CD4-positive, alpha-beta T cell treated with Interleukin-2 at 100 ng/mL for 4 hours (primary cell): ENCODE results near the gene TRIM61.
A peak's percentile ranks its signal among the peaks of the same experiment; 100 is the strongest.
"Not testable (repeated sequence)": the region's sequence is repeated elsewhere in the genome, so short reads cannot be mapped to it uniquely, and the experiment has no call there.

Experiments
- DNase-seq: peaks from one replicate; pipeline ENCODE4 v3.0.0-alpha.2; 2020; ENCODE audit warnings: low spot score

Gene TRIM61

DNA sequence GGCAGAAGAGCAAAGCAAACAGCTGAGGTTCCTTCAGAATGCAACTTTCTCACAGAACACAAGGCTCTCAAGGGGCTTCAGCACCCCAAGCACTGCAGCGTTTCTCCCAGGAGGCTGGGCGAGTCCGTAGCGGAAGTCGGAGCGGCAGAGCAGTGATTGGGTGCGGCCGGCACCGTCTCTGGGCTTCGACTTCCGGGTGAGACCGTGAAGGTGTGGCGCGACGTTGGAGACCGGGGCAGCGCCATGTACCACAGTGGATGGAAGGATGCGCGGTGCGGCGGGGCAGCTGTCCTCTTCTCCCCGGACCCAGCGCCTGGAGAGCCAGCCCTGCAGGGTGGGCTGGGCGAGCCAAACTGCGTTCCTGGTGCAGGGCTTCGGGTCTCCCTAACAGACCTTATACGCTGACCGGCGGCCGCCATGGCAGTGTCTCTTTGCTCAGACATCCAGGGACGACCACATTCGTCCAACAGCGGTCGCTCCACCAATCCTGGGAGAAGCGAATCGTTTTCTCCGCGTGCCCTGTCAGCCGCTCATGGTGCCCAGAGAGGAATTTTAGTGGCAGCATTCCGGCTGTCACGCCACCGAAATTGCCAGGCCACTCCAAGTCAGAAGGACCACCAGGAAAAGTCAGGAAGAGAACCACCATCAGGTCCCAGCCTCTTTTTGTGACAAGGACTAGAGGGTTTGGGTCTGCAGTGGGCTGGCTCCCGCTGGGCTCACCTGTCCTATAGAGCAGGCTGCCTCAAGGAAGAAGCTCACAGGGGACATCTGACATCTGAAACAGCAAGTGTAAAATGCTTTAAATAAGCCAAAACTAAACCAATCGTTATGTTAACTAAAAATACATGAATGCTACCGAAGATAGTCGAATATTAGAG lies 20.5 kb downstream of the TRIM61 start:
- peak; percentile 69 for DNase-seq

DNA sequence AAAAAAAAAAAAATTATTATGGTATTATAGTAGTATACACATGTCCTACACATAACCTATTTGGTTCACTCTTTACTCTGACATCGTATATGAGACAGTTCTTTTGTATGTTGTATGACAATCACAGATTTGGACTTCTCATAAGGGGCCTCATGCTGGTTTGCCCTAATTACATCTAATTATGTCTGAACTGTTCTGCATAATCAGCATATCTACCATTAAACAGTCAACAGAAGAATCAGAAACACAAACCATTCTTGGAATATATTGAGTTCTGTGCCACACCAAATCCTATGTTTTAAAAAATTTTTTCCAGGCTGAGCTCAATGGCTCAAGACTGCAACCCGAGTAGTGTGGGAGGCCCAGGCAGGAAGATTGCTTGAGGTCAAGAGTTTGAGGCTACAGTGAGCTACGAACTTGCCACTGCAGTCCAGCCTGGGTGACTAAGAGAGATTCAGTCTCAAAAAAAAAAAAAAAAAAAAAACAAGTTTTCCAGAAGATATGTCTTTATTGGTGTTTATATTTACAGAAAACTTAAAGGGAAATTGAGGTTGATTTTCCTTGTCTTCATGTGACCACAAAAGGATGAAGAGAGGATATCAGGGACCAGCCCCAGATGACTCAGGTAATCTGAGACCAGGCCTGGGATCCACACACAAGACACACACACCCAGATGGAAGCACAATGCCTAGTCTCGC lies 22.2 kb downstream of the TRIM61 start:
- no peak for DNase-seq

DNA sequence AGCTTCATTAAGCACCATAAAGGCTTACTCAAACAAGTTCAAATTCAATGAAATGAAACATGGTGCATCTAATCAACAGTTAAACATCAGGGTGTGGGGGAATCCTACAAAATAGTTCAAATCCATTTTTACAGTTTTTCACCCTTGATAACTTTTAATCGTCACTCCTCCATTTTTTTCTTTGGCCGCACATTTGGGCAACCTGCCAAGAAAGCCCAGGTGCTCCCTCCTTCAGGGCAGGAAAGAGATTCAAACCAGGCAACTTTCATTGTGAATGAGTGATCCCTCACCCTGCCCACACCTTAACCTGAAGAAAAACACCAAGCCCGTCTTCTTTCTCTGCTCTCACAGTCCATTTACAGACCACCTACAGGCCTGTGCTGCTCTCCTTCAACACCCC lies 24.9 kb downstream of the TRIM61 start:
- no peak for DNase-seq

DNA sequence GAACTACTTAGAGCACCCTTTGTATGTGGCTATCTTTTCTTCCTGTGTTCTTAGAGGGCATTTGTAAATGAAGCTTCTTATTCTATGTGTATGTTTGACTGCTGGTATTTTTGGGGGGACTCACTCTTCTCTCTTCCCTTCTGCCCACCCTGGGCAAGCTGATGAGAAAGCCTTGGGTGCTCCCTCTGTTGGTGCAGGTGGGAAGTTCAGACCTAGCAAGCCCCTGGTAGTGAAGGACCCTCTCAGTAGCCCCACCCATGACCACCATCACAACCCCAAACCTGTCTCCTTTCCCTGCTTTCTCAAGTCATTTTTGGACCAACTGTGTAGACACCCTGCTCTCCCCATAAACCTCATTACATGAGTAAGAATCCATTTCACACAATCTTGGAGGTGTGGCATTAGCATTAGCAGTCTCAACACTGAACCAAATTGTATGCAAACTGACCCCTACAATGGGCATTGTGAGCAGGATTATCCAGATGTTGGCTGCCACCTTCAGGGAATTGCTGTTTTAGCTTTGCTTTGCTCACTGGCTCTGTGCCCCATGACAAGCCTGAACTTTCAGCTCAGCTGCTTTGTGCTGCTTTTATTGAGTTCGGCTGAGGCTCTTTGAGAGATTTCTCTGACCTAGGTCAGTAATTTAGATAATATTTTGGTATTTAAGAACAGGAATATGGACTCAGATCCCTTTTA lies 27.9 kb downstream of the TRIM61 start:
- no peak for DNase-seq

DNA sequence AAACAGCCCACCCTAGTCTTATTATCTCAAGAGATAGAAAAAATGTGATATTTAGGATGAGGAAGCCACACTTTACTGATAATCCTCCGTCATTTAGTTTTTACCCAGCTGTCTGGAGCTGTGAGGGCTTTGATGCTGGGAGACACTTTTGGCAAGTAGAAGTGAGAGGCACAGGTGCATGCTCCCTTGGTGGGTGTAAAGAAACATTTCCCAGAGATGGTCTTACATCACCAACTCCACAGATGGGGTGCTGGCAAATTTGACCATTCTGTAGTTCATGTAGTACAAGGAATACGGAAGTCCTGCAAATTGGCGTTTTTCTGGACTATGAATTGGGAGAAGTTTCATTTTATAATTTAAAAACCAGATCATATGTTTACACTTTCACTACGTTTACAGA lies 28.5 kb downstream of the TRIM61 start:
- no peak for DNase-seq

DNA sequence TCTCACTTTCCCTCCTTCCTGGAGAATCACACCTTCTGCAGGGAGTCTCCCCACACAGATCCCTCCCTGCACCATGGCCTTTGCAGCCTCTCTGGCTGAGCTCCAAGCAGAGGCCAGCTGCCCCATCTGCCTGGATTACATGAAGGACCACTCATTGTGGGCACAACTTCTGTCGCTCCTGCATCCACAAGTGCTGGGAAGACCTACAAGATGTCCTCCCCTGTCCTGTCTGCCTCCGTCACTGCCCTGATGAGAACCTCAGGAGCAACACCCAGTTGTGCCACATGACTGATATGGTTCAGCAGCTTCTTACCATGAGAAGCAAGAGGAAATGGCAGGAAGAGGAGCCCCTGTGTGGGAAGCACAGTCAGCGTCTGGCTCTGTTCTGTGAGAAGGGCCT lies 29.5 kb downstream of the TRIM61 start:
- not testable (repeated sequence) for DNase-seq

DNA sequence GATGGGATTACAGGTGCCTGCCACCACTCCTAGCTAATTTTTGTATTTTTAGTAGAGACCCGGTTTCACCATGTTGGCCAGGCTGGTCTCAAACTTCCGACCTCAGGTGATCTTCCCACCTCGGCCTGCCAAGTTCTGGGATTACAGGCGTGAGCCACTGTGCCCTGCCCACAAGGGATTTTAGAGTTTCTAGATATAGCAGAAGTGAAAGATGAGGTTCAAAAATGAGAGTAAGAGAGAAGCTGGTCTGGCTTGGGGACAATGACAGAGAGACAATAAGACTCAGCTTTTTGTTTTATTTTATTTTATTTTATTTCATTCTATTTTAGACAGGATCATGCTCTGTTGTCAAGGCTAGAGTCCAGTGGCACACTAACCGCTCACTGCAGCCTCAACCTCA lies 30.6 kb downstream of the TRIM61 start:
- no peak for DNase-seq

DNA sequence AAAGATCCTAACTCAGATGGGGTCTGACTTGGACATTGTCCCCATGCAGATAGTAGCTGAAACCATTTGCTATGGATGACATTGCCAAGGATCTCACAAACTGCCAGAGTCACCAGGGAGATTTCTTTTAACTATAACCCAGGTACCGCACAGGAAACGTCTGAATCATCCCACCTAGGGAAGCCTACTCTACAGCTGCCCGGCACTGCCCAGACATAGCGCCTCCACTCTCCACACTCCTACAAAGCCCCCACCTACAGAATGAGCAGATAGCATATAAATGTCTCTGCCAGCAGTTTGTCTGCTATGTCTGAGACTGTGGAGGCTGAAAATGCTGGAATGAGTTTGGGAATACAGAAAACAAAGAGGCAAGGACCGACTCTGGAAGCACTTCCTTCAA lies 32.3 kb downstream of the TRIM61 start:
- no peak for DNase-seq

DNA sequence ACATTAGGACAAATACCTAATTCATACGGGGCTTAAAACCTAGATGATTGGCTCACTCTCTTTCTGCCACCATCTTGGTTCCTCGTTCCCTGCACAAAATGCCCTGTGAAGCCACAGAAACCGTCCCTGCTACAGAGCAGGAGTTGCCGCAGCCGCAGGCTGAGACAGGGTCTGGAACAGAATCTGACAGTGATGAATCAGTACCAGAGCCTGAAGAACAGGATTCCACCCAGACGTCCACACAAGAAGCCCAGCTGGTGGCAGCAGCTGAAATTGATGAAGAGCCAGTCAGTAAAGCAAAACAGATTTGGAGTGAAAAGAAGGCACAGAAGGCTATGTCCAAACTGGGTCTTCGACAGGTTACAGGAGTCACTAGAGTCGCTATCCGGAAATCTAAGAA lies 34.3 kb downstream of the TRIM61 start:
- no peak for DNase-seq

DNA sequence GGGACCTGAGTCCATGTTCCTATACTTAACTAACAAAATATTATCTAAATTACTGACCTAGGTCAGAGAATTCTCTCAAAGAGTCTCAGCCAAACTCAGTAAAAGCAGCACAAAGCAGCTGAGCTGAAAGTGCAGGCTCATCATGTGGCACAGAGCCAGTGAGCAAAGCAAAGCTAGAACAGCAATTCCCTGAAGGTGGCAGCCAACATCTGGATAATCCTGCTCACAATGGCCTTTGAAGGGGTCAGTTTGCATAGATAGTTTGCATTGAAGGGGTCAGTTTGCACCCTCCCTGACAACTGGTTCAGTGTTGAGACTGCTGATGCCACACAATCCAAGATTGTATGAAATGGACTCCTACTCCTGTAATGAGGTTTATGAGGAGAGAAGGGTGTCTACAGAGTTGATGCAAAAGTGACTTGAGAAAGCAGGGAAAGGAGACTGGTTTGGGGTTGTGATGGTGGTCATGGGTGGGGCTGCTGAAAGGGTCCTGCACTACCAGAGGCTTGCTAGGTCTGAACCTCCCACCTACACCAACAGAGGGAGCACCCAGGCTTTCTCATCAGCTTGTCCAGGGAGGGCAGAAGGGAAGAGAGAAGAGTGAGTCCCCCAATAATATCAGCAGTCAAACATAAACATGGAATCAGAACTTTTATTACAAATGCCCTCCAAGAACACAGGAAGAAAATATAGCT lies 39.7 kb downstream of the TRIM61 start:
- no peak for DNase-seq

DNA sequence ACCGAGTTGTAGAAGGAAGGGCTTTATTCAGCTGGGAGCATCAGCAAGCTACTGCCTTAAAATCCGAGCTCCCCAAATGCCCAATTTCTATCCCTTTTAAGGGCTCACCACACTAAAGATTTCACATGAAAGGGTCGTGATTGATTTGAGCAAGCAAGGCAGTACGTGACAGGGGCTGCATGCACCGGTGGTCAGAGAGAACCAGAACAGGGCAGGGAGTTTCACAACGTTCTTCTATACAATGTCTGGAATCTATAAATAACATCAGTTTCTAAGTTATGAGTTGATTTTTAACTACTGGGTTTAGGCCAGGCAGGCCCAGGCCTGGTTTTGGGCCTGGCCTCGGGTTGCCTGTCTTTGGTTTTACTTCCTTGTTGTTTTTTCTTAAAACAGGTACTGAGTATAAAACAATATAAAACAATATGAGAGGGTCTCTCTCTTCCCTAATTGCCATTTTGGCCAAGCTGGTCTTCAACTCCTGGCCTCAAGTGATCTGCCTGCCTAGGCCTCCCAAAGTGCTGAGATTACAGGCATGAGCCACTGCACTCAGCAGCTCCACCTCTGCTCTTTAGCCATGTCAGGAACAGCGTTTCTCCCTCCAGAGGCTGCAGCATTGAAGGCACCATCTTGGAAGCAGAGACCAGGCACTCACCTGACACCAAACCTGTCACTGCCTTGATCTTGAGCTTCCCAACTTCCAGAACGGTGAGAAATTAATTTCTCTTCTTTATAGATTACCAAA lies 41.4 kb downstream of the TRIM61 start:
- DNase-seq = not testable (repeated sequence)

DNA sequence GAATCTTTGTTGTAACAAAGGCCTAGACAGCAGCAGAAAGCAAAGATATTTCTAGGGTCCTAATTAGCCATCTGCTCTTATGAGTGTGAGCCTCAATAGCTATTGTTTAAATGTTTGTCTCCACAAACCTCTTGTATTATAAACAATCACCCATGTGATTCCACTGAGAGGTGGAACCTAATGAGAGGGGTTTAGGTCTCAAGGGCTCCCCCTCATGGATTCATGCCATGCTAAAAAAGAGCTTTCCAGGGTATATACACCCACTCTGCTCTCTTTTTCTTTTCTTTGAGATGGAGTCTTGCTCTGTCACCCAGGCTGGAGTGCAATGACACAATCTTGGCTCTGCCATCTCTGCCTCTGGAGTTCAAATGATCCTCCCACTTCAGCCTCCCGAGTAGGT lies 42.1 kb downstream of the TRIM61 start:
- no peak for DNase-seq

DNA sequence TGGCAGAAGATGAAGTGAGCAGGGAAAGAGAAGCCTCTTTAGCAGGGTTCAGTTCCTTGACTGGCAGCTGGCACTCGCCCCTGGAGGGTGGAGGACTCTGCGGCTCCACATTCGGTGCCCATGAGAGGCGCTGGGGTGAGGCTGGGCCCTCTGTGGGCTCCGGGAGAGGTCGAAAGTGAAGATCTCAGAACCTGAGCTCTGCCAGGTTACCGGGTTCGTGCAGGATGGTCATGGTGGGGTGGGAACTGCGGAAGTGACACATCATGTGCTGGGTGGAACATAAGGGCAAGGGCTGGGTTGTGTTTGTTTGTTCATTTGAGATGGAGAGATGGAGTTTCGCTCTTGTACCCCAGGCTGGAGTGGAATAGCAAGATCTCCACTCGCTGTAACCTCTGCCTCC lies 44.2 kb downstream of the TRIM61 start:
- DNase-seq = no peak

DNA sequence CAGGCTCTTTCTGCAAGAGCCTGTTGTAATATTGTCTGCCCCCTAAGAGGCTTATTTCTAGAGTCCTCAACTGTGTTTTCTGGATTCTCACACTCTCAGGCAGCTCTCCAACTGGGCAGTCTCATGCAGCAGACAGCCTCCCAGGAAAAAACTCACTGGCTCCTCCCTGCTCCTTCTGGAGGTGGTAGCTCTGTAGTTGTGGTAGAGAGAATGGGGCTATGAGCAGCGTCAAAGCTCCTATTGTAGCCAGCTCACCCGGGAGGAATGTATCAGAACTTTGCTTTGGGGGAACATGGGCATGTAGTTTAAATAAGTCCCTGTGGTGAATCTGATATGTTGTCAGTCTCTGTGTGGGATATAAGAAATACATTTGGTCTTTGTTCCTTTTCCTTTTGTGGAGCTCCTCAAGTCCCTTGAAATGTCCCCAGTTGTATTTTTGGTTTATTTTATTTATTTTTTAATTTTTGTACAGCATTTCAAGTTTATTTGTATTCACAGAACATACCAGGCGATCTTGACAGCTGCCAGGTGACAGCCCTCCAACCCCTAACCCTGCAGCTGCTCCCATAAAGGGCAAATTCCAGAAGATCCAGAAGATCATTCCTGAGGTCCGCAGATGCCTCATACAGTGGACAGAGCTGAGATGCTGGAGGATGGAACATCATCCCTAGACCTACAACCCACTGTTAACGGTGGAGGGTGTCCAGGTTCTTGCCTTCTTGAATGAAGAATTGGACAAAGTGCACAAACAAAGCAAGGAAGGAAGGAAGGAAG lies 45.7 kb downstream of the TRIM61 start:
- no peak for DNase-seq

DNA sequence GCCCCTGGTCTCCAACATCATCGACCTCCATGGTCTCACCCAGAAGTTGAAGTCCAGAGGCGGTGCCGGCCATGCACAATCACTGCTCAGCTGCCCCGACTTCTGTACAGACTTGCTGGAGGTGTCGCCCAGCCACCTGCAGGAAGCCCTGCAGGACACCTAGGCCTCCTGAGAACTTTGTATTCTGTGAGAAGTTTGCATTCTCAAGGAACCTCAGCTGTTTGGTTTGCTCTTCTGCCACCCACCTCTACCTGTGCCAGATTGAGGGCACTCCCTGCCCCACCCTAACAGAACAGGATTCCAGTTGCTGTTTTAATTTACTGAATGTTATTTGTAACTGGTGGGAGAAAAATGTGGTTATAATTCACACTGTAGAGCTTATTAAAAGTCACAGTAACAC lies 46.8 kb downstream of the TRIM61 start:
- DNase-seq = no peak

DNA sequence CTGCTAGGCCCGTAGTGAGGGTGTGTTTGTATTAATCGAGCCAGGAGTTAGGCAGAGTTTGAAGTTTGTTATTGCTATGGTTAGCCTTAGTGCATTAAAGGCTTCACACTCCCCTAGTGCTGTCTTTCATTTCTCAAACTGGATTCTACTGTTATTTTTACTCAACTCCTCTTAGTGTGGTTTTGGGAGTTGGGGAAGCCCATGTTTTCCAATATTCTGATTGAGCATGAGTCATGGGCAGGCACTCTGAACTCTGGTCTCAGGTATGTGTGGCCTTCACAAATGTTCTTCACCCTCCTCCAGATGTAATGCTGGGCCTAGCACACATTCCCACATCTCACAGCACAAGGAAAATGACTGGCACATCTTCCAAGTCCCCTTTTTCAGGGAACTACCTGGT lies 50.4 kb downstream of the TRIM61 start:
- not testable (repeated sequence) for DNase-seq

DNA sequence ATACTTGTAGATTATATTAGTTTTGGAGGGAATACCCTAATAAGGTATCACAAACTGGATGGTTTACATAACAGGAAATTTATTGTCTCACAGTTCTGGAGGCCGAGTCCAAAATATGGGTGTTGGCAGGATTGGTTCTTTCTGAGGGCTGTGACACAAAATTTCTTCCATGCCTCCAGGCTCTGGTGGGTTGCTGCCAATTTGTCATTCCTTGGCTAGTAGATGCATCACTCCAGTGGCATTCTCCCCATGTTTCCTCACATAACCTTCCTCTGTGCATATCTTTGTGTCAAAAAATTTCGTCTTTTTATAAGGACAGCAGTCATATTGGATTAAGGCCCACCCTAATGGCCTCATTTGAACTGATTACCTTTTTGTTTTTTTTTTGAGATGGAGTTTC lies 51.2 kb downstream of the TRIM61 start:
- DNase-seq = no peak

DNA sequence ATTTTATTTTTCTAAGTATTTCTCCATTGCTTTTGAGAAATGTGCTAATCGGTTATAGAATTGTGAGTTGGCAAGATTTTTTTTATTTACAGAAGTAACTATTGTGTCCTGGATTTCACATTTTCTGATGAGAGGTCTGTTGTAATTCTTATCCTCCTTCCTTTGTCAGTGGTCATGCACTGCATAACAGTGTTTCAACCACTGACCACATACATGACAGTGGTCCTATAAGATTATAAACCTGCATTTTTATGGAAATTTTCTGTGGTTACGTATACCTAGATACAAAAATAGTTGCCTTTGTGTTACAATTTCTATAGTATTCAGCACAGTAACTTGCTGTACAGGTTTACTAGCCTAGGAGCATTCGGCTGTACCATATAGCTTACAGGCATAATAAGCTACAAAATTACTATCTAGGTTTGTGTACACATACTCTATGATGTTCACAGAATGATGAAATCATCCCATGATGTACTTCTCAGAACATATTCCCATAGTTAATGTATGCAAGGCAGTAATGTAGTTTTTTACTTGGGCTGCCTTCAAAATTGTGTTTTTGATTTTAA lies 52.7 kb downstream of the TRIM61 start:
- DNase-seq = no peak

DNA sequence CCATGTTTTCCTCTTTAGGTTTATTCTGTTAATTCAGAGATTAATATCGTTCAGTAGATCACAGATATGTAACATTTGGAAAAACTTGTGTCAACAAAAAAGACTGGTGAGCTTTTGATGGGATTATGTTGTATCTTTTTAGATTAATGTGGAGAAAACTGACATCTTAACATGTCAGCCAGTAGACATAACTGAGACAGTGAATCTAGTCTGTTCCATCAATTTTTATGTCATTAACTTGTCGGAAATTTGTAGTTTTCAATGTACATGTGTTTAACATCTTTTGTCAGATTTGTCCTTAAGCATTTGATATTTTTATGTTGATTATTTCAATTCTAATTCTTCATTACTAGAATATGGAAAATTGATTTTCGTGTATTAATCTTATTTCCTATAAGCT lies 58.5 kb downstream of the TRIM61 start:
- DNase-seq = no peak
